NCI-H345 treated with DMSO at 0.1 percent for 48 hours (cell line): ENCODE results near the gene TXNDC2.

Source experiments
- DNase-seq: peaks from one replicate; lab custom pipeline; 2025; ENCODE audit not compliant: unreplicated experiment; lab: John Stamatoyannopoulos, UW

The TXNDC2 gene

DNA sequence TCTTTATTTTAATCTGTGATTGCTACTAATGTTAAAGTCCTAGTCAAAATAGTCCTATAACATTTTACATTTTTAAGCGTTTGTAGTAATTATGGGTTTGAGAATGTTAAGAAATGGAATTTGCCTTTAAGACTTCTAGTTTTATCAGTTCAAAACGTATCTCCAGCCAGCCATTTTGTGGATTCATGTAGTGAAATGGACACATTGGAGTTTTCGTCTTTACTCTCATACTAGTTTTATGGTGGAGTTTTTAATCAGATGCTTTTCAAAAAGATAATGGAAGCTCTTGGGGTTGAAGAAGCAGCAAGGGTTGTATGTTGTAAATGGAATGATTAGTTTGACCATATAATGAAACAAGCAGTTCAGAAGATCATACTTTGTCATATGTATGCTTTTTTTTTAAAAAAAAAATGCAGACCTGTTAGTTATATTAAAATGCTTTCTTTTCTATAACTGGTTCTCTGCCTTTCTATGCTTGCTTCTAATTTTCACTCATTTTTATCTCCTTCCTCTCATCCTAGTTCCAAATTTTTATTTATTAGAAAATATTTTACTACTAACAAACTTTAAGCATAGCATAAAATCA lies 44.6 kb downstream of the TXNDC2 start:
- no peak for DNase-seq

DNA sequence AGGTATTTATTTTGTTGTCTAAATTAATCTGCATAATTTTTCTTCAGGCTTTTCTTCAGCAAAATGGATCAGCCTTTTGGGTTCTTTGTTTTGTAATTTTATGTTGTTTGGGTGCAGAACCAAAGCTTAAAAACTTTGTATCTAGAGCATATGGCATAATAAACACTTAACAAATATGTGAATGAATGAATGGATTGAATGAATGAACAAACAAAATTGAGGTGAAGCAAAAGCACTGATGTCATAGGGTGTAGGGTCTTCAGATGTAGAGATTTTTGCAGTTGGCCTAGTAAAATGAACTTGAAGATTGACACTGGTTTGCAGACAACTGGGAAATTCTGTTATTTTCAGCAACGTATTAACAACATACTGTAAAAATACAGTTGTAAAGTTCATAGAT lies 45.4 kb downstream of the TXNDC2 start:
- no peak for DNase-seq

DNA sequence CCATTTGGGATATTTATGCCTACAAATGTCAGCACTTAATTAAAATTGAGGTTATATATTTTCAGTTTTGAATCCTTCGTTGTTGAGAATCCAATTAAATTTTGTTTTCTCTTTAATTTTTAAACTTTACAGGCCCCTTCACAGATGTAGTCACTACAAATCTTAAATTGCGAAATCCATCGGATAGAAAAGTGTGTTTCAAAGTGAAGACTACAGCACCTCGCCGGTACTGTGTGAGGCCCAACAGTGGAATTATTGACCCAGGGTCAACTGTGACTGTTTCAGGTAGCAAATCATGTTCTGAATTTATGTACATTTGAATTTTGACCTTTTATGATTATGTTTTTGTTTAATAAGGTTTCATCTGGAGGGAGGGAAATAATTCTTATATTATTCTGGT lies 45.9 kb downstream of the TXNDC2 start:
- no peak for DNase-seq

DNA sequence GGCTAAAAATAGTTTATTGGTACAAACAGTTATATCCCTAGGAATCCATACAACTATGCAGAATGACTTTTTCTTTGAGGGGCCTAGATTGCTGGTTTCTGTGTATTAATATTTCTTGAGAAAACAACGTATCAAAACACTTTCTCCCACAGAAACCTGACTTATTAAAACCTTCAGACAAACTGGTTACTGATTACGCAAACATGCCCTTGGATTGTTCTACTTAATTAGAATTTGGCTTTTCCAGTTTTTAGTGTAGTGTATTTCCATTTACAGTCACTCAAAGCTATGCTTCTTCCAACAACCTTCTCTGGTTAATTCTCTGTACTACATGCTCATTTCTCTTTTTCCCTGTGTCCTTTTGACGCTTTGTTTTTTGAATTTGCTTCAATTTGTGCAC lies 48.1 kb downstream of the TXNDC2 start:
- DNase-seq, result no peak

DNA sequence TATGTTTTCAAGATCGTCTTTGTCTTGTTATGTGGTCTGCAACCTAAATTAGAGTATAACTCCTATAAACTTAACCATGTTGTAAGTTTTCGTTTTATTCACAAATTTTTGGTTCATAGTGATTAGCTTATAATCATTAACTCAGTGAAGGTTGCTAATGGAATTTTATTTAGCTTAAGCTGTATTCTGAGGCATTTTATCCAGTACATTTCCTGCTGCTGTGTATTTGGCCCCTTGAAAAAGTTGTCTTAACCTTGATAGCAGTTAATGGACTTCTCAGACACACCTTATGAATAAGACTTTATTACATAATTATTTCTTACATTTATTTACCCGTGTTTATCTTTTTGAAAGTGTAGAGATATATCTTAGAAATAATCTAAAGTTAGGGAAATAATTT lies 48.5 kb downstream of the TXNDC2 start:
- DNase-seq, result no peak
